Liver (tissue), 9 donors: ENCODE results near the gene NLK. TPM values are rescaled to one million over a fixed set of nuclear protein-coding genes. Genes with fewer than 3 reads are reported as not detected.

Experiments
- DNase-seq: peaks from one replicate; pipeline ENCODE4 v3.0.0-alpha.2; 2017; ENCODE audit warnings: low spot score
- H3K27ac ChIP-seq, 2 donors: one replicate each; pipeline ENCODE4 v1.7.0; 2013; ENCODE audit warnings: inconsistent platforms in 2 of 2, low read length in 2 of 2, control low read depth in 1 of 2, low read depth in 1 of 2, mild to moderate bottlenecking in 1 of 2
- H3K27me3 ChIP-seq, 4 donors: one replicate each; pipeline versions ENCODE4 v1.6.1 to v1.7.0; 2013; ENCODE audit warnings: low read length in 3 of 4, inconsistent platforms in 1 of 4, mild to moderate bottlenecking in 1 of 4, moderate library complexity in 1 of 4; ENCODE audit not compliant: control insufficient read depth in 4 of 4, insufficient read depth in 4 of 4
- H3K36me3 ChIP-seq, 4 donors: one replicate each; pipeline versions ENCODE4 v1.6.1 to v1.7.0; 2013; ENCODE audit warnings: low read length in 3 of 4, mild to moderate bottlenecking in 3 of 4, low read depth in 1 of 4, moderate library complexity in 1 of 4; ENCODE audit not compliant: control insufficient read depth in 4 of 4, insufficient read depth in 3 of 4
- H3K4me1 ChIP-seq, 4 donors: one replicate each; pipeline versions ENCODE4 v1.6.1 to v1.7.0; 2013; ENCODE audit warnings: low read length in 3 of 4, mild to moderate bottlenecking in 3 of 4, moderate library complexity in 1 of 4; ENCODE audit not compliant: control insufficient read depth in 4 of 4, insufficient read depth in 4 of 4
- H3K4me3 ChIP-seq, 3 donors: one replicate each; pipeline versions ENCODE4 v1.6.1 to v1.7.0; 2013; ENCODE audit warnings: low read length in 3 of 3, control low read depth in 1 of 3, low read depth in 1 of 3, mild to moderate bottlenecking in 1 of 3
- H3K9ac ChIP-seq, 2 donors: one replicate each; pipeline ENCODE4 v1.7.0; 2013; ENCODE audit warnings: low read length in 2 of 2, mild to moderate bottlenecking in 2 of 2, moderate library complexity in 2 of 2, control low read depth in 1 of 2, low read depth in 1 of 2
- H3K9me3 ChIP-seq, 4 donors: one replicate each; pipeline versions ENCODE4 v1.6.1 to v1.7.0; 2013; ENCODE audit warnings: low read length in 3 of 4; ENCODE audit not compliant: control insufficient read depth in 4 of 4
- EGR1 ChIP-seq, 2 donors: IDR thresholded peaks; 2 replicates each; pipeline ENCODE4 v1.6.1; 2016 to 2018; ENCODE audit warnings: antibody characterized with exemption in 2 of 2, low read depth in 2 of 2
- FOXA1 ChIP-seq: IDR thresholded peaks from 2 replicates; pipeline ENCODE4 v1.6.1; 2016; ENCODE audit warnings: antibody characterized with exemption
- FOXA2 ChIP-seq: IDR thresholded peaks from 2 replicates; pipeline ENCODE4 v1.6.1; 2016; ENCODE audit warnings: antibody characterized with exemption
- HNF4A ChIP-seq, 2 donors: conservative IDR thresholded peaks; 2 replicates each; pipeline ENCODE4 v1.6.1; 2016; ENCODE audit warnings: antibody characterized with exemption in 2 of 2, mild to moderate bottlenecking in 2 of 2
- HNF4G ChIP-seq: IDR thresholded peaks from 2 replicates; pipeline ENCODE4 v1.6.1; 2016; ENCODE audit warnings: antibody characterized with exemption
- JUND ChIP-seq, 2 donors: IDR thresholded peaks; 2 replicates each; pipeline ENCODE4 v1.6.1; 2016; ENCODE audit warnings: antibody characterized with exemption in 2 of 2
- NR2F2 ChIP-seq: IDR thresholded peaks from 2 replicates; pipeline ENCODE4 v1.6.1; 2016; ENCODE audit warnings: antibody characterized with exemption
- RAD21 ChIP-seq, 2 donors: IDR thresholded peaks; 2 replicates each; pipeline ENCODE4 v1.6.1; 2016; ENCODE audit warnings: antibody characterized with exemption in 2 of 2, mild to moderate bottlenecking in 2 of 2
- RXRA ChIP-seq, 2 donors: IDR thresholded peaks; 2 replicates each; pipeline ENCODE4 v1.6.1; 2017 to 2018; ENCODE audit warnings: antibody characterized with exemption in 2 of 2, mild to moderate bottlenecking in 1 of 2
- SP1 ChIP-seq: IDR thresholded peaks from 2 replicates; pipeline ENCODE4 v1.6.1; 2018; ENCODE audit warnings: antibody characterized with exemption, mild to moderate bottlenecking
- YY1 ChIP-seq: IDR thresholded peaks from 2 replicates; pipeline ENCODE4 v1.6.1; 2016; ENCODE audit warnings: antibody characterized with exemption, mild to moderate bottlenecking
- WGBS: extraction: QIAGEN DNeasy Blood & Tissue Kit; methylation state at CpG from one replicate; pipeline ENCODE4 v1.1.7; 2013; 5-methylcytosine and 5-hydroxymethylcytosine counted together
- polyA plus RNA-seq, 2 donors: library from polyadenylated mRNA; stranded (reverse) in 1 of 2; unstranded in 1 of 2; fragments of 200-250 nt in 1 of 2; fragments of >200 nt in 1 of 2; fragmentation: Nextera tagmentation in 1 of 2; extraction: Ambion mirVana in 1 of 2; gene quantifications; one replicate each; pipeline versions ENCODE4 v1.2.1 to v1.2.3, GENCODE V29; 2013 to 2015
- total RNA-seq, 2 donors: library from RNA; depleted of rRNA; stranded (reverse); fragments of >200 nt; gene quantifications; one replicate each; pipeline ENCODE4 v1.2.3, GENCODE V29; 2014
- TF ChIP-seq, protein P1 (sequence below): IDR thresholded peaks from 2 replicates; pipeline ENCODE4 v1.6.1; 2016; ENCODE audit warnings: antibody characterized with exemption
- TF ChIP-seq, protein P2 (sequence below): IDR thresholded peaks from 2 replicates; pipeline ENCODE4 v1.6.1; 2016; ENCODE audit warnings: antibody characterized with exemption, mild to moderate bottlenecking
- TF ChIP-seq, protein P3 (sequence below): fragments of 150-350 bp; IDR thresholded peaks from 2 replicates; pipeline ENCODE4 v1.5.1; 2017; ENCODE audit warnings: improper control_type of control experiment, low read depth, low read length; ENCODE audit not compliant: missing input control
- TF ChIP-seq, protein P4 (sequence below): IDR thresholded peaks from 2 replicates; pipeline ENCODE4 v1.6.1; 2016; ENCODE audit warnings: antibody characterized with exemption
- TF ChIP-seq, protein P5 (sequence below): IDR thresholded peaks from 2 replicates; pipeline ENCODE4 v1.6.1; 2016; ENCODE audit warnings: antibody characterized with exemption
- donor health status: healthy.
- donor health status: healthy.
- donor health status: healthy.
- donor health status: healthy.
- donor health status: healthy.

NLK gene
- total and polyA plus RNA-seq, 4 donors, result 4.4 to 17.4 (median 9.2) TPM

DNA sequence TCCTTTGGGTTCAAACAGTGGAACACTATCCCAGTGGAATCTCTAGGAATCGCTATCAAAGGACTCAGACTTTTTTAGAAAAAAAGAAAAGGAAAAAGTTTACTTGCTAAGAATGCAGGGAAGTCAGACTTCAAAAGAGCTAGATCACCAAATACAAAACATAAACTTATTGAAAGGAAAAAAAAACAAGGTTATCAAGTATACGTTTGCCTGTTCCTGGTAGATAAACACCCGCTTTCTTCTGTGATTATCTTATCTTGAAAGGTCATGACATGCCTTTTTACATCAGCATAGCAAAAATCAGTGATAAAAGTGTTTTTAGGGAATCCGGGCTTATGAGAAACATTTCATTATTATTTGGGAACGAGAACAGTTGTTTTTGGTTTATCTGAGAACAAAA lies 147.2 kb downstream of the NLK start:
- no peak overlapping the region for H3K27ac ChIP-seq
- WGBS, result 48% methylated on average over 5 of the region's 5 CpGs
- no peaks in the 10 kb centered on the region for H3K9me3 ChIP-seq
- DNase-seq, result no peak
- TF ChIP-seq FOXA2 (no peak), YY1 (peak; percentile 35), SP1 (no peak), RAD21 (IDR thresholded peaks at IDR 0.05) (no peak), NR2F2 (peak; percentile 64), JUND (IDR thresholded peaks at IDR 0.05) (no peak), HNF4A (conservative IDR thresholded peaks at IDR 0.05) (no peak), HNF4G (no peak), EGR1 (IDR thresholded peaks at IDR 0.05; ENCODE audit: low read depth in 2 of 2) (no peak), RXRA (IDR thresholded peaks at IDR 0.05) (peak in 1 of 2 donors; percentile 48)
- TF ChIP-seq, protein P1, sequence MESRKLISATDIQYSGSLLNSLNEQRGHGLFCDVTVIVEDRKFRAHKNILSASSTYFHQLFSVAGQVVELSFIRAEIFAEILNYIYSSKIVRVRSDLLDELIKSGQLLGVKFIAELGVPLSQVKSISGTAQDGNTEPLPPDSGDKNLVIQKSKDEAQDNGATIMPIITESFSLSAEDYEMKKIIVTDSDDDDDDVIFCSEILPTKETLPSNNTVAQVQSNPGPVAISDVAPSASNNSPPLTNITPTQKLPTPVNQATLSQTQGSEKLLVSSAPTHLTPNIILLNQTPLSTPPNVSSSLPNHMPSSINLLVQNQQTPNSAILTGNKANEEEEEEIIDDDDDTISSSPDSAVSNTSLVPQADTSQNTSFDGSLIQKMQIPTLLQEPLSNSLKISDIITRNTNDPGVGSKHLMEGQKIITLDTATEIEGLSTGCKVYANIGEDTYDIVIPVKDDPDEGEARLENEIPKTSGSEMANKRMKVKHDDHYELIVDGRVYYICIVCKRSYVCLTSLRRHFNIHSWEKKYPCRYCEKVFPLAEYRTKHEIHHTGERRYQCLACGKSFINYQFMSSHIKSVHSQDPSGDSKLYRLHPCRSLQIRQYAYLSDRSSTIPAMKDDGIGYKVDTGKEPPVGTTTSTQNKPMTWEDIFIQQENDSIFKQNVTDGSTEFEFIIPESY, result no peak
- TF ChIP-seq, protein P2, sequence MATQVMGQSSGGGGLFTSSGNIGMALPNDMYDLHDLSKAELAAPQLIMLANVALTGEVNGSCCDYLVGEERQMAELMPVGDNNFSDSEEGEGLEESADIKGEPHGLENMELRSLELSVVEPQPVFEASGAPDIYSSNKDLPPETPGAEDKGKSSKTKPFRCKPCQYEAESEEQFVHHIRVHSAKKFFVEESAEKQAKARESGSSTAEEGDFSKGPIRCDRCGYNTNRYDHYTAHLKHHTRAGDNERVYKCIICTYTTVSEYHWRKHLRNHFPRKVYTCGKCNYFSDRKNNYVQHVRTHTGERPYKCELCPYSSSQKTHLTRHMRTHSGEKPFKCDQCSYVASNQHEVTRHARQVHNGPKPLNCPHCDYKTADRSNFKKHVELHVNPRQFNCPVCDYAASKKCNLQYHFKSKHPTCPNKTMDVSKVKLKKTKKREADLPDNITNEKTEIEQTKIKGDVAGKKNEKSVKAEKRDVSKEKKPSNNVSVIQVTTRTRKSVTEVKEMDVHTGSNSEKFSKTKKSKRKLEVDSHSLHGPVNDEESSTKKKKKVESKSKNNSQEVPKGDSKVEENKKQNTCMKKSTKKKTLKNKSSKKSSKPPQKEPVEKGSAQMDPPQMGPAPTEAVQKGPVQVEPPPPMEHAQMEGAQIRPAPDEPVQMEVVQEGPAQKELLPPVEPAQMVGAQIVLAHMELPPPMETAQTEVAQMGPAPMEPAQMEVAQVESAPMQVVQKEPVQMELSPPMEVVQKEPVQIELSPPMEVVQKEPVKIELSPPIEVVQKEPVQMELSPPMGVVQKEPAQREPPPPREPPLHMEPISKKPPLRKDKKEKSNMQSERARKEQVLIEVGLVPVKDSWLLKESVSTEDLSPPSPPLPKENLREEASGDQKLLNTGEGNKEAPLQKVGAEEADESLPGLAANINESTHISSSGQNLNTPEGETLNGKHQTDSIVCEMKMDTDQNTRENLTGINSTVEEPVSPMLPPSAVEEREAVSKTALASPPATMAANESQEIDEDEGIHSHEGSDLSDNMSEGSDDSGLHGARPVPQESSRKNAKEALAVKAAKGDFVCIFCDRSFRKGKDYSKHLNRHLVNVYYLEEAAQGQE, result no peak
- TF ChIP-seq, protein P3, sequence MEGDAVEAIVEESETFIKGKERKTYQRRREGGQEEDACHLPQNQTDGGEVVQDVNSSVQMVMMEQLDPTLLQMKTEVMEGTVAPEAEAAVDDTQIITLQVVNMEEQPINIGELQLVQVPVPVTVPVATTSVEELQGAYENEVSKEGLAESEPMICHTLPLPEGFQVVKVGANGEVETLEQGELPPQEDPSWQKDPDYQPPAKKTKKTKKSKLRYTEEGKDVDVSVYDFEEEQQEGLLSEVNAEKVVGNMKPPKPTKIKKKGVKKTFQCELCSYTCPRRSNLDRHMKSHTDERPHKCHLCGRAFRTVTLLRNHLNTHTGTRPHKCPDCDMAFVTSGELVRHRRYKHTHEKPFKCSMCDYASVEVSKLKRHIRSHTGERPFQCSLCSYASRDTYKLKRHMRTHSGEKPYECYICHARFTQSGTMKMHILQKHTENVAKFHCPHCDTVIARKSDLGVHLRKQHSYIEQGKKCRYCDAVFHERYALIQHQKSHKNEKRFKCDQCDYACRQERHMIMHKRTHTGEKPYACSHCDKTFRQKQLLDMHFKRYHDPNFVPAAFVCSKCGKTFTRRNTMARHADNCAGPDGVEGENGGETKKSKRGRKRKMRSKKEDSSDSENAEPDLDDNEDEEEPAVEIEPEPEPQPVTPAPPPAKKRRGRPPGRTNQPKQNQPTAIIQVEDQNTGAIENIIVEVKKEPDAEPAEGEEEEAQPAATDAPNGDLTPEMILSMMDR, result no peak
- TF ChIP-seq, protein P4, sequence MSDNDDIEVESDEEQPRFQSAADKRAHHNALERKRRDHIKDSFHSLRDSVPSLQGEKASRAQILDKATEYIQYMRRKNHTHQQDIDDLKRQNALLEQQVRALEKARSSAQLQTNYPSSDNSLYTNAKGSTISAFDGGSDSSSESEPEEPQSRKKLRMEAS, result peak; percentile 13
- no peak overlapping the region for H3K9ac ChIP-seq
- H3K27me3 ChIP-seq, result no peaks in the 10 kb centered on the region
- H3K4me1 ChIP-seq, result peaks cover 0 to 6% (median 2%) of the 10 kb centered on the region in 4 donors
- H3K36me3 ChIP-seq, result peaks cover 2 to 4% (median 3%) of the 10 kb centered on the region in 4 donors
- no peak overlapping the region for H3K4me3 ChIP-seq

DNA sequence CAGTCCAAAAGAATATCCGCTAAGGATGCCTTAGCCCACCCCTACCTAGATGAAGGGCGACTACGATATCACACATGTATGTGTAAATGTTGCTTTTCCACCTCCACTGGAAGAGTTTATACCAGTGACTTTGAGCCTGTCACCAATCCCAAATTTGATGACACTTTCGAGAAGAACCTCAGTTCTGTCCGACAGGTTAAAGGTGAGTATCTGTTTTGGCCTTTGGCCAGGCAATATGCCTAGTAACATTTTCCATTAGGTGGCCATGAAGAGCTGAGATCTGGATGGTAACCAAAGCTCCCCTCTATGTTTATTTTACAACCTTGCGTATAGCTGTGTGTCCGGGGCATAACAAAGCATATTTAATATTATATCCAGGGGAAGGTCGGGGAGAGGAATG lies 148.5 kb downstream of the NLK start:
- TF ChIP-seq HNF4A (conservative IDR thresholded peaks at IDR 0.05) (peak; percentile 58 to 68), JUND (IDR thresholded peaks at IDR 0.05) (peak; percentile 95 to 99), RXRA (IDR thresholded peaks at IDR 0.05) (peak; percentile 55 to 70), SP1 (peak; percentile 70), FOXA1 (no peak), EGR1 (IDR thresholded peaks at IDR 0.05; ENCODE audit: low read depth in 2 of 2) (peak; percentile 63 to 82), RAD21 (IDR thresholded peaks at IDR 0.05) (peak in 1 of 2 donors; percentile 46), NR2F2 (peak; percentile 86), FOXA2 (peak; percentile 29)
- TF ChIP-seq, protein P5, sequence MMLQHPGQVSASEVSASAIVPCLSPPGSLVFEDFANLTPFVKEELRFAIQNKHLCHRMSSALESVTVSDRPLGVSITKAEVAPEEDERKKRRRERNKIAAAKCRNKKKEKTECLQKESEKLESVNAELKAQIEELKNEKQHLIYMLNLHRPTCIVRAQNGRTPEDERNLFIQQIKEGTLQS, result peak; percentile 97
- TF ChIP-seq, protein P1, result no peak
- TF ChIP-seq, protein P4, result no peak
- H3K9me3 ChIP-seq, result no peaks in the 10 kb centered on the region
- 84% methylated on average over 8 of the region's 8 CpGs for WGBS
- H3K36me3 ChIP-seq, result peaks cover 2 to 4% (median 3%) of the 10 kb centered on the region in 4 donors
- DNase-seq, result no peak
- no peak overlapping the region for H3K4me3 ChIP-seq
- H3K27me3 ChIP-seq, result no peaks in the 10 kb centered on the region
- H3K4me1 ChIP-seq, result peaks cover 0 to 6% (median under 1%) of the 10 kb centered on the region in 4 donors
- H3K9ac ChIP-seq, result no peak overlapping the region
- H3K27ac ChIP-seq, result no peak overlapping the region
